NCI-H2171 (cell line): ENCODE results near the gene POLR1H.

Experiments used
- DNase-seq: peaks from one replicate; lab custom pipeline; 2025; lab: John Stamatoyannopoulos, UW

Gene POLR1H

GRCh38 chr6:30096829-30097228 is 35.8 kb downstream of the POLR1H start:
- DNase-seq, result no peak

DNA sequence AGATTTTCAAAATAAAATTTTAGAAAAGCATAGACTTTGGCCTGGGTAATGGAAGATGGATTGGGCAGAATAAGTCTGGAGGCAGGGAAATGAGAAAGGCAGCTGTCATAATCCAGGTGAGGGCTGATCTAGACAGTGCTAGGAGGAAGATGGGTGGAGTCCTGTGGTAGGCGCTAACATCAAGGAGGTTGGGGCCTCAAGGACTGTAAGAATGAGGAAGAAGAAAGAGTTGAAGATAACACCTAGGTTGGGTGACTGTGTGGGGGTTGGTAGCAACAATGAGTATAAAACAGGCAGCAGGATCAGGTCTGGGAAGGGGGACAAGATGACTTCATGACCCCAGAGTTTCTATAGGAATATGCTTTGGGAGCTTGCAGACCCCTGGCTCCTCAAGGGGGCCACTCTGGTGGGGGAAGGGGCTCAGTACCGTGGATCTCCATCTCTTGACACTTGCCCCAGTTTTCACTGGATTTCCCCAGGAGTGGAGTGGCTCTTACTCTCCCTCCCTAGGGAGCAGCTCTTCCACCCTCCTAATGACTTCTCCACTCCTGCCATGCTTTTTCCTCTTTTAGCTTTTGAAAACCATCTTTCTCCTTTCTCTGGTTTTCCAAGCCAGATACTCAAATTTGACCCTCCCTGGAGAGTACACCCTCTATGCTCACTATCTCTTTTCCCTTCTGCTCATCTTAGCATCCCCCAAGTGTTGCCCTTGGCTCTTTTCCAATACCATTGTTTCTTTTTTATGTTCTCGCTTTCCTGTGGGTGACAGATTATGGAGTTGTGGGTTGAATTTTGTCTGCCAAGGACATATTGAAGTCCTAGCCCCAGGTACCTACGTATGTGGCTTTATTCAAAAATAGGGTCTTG is 37.1 kb downstream of the POLR1H start:
- no peak for DNase-seq

GRCh38 chr6:30100154-30100553 is 39.1 kb downstream of the POLR1H start:
- no peak for DNase-seq

GRCh38 chr6:30100585-30101443 is 39.7 kb downstream of the POLR1H start:
- DNase-seq, result no peak

- DNase-seq, result no peak
Measured at GRCh38 chr6:30101444-30102413, 40.7 kb downstream of the POLR1H start.

DNA sequence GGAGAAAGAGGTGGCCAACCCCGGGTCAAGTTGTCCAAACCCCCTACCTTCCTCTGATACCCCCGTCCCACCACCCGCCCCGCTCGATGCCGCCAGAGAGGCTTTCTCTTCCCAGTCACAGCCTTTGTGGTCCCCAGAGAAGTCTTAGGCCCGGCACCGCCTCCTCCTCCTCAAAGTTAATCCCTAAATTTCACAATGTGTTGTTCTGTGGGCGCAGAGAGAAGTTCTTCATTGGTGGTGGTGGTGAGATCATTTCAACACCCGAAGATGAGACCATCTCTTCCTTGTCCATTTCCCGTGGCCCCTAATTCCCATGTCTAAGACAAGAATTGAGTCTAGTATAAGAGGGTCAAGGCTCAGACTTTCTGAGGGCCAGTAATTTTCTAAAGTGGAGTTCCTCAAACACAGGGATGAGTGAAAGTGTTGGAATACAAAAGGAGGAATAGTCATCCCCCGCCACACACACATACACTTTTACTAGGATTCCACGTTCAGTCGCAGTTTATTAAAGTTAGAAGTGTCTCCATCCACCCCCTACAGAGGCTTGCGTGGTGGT is 41.4 kb downstream of the POLR1H start:
- no peak for DNase-seq

DNA sequence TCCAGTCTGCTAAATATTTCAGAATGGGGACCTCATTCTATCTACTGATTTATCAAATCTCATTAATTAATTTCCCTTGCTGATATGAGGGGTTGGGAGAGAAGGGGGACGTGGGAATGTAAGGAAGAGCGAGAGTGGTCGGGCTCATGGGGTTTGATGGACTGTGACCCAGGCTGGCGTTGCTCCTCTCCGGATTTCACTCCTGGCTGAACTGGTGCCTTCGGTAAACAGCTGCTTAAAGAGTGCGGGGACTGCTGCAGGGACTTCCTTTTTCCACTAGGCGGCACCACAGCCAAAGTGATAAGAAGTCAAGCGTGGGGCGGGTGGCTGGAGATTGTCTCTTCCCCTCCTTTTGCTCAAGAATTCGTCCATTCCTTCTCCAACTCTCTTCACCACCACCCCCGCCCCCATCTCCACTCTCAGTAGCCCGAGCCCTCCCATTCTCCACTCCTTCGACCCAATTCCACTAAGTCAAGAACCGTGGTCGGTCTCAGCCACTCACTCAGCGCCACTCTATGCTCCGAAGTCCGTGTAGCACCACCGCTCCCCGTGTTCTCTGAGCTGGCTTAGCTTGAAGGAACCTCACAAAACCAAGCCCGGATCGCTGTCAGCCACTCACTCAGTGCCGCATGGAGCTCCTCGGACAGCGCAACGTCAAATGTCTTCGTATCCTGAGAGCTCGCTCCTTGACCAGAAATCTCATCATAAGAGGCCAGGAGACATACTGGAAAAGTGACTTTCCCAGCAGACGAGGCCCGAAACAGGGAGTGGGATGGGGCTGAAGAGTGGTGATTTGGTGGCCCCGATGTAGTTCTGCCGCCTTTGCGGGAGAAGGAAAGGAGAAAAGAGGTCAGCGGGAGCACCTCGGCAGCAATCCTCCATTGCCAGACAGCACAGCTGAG is 42.2 kb downstream of the POLR1H start:
- peak; percentile 52 for DNase-seq

GRCh38 chr6:30103872-30104179 is 42.8 kb downstream of the POLR1H start:
- DNase-seq, result no peak

GRCh38 chr6:30104661-30105060 is 43.6 kb downstream of the POLR1H start:
- no peak for DNase-seq

DNA sequence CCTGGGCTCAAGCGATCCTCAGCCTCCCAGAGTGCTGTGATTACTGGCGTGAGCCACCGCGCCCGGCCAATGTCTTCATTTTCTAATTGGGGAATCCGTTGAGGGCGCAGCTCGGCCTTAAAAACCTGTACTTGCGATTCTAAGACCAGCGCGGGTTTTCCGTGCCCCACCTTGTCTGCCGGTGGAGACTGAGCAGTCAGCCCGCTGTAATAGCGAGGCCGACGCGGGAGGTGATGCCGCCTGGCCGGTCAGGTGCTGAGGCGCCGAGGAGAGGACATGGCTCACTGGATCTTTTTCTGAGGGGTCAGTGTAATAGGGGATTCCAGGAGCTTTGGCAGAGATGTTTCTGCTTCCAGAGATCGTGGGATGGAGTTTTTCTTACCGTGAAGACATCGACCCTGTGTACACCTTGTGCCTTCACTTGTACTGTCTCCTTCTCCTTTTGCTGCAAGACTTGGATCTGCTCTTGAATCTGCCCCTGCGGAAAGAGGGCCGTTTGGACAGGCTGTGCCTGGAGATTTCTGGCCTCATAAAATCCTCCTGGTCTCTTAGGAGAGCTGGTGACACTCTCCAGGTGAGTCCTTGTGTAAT is 50.3 kb downstream of the POLR1H start:
- no peak for DNase-seq

DNA sequence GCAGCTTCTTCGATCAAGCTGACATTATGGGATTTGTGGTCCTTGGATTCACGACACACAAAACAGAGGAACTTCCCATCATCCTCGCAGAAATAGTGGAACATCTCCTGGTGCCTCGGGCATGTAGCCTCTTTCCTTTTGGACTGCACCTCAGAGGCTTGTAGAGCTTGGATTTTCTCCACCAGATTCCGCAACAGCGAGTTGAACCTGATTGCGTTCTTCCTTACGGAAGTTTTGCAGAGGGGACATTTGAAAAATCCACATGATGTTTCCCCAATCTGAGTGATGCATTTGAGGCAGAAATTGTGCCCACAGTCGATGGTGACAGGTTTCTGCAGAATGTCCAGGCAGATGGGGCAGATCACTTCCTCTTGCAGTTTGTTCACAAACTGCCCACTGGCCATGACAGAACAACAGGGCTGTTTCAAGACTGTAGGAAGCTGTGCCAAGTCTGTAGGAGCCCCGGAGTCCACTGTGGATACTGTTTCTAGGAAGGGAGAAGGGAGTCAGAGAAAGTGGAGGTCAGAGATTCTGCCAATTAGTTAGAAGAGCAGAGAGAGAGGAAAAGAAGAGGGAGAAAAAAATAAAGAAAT is 51.4 kb downstream of the POLR1H start:
- no peak for DNase-seq

DNA sequence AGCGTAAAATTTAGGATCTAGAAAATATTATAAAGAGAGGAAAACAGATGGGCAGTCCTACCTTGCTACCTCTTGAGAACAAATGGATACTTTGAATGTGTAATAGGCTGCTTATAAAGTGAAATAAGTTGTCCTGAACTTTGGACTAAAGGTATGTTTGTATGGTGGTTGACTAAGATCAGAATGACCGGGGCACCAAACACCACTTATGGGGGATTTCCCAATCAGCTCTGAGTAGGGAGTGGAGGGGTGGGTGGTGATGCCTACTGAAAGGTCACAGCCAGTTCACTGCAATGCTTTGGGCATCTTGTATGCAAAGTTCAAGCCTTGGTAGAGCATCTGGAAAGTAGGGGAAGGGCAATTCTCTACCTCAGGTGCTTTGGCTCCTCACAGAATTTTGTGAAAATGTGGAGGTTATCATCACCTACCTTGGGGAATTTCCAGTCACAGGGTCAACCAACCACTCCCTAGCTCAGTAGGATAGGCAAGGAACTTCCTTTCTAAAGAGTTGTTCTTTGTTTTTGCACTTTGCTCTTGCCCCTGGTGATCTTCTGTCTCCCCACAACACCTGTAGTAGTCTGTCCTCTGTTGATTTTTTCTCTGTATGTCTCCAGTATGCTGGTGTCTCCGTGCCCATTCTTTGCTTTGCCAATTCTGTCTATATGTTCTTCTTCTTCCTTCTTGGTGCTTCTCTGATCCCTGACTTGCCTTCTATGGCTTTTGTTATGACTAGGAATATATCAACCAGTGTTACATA is 52.1 kb downstream of the POLR1H start, which contains the start of gene TRIM31:
Gene TRIM31, minus strand, starts transcription at position 88 of the 757 bp plus-strand sequence. CDS start 285 bp downstream, outside the sequence.
- no peak for DNase-seq

DNA sequence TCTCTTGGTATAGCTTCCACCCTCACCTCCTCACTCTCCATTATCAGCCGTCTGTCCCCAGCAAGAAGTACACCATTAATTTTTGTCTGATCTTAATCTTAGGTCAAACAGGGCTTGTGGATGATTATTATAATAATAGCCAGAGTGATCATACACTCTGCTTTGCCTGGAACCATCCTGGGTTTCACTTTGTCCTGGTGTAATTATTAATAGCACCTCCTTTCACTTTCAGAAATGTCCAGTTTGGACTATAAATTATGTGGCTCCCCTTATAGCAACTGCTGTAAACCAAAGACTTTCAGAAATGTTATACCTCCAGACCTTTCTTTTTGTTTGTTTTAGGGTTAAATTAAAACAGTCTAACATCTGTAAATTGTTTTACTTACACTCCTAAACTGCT is 52.8 kb downstream of the POLR1H start:
- no peak for DNase-seq
